GM12878 (cell line): ENCODE data around the gene F2RL1. TPM values are rescaled to one million over a fixed set of nuclear protein-coding genes. Genes with fewer than 3 reads are reported as not detected.

ENCODE experiments used
- ATAC-seq: fragments of 200-7000 bp; cut with Tn5 transposase; 3 replicates; pipeline ENCODE4 v1.9.1; 2020; ENCODE audit warnings: mild to moderate bottlenecking, moderate library complexity
- BruUV-seq: library from RNA; stranded (reverse); fragments of 400-500 nt; replicated peaks from 2 replicates; lab custom pipeline; 2021; lab: Mats Ljungman, UMichigan
- CTCF ChIA-PET: fragments of 300-600 bp; sonication (Branson Sonifier 250); formaldehyde crosslinking; extraction: SDS; loops from one replicate; lab custom pipeline; 2021; ENCODE audit warnings: inconsistent platforms; lab: Yijun Ruan, JAX
- POLR2A ChIA-PET: fragments of 350-600 bp; formaldehyde crosslinking; extraction: SDS; loops from one replicate; lab custom pipeline; 2021; ENCODE audit warnings: inconsistent platforms; lab: Charles Lee
- RAD21 ChIA-PET: fragments of 300-600 bp; sonication (Branson Sonifier 250); formaldehyde crosslinking; loops from one replicate; lab custom pipeline; 2023; ENCODE audit warnings: antibody characterized with exemption; ENCODE audit not compliant: unreplicated experiment; lab: Charles Lee
- SMC1A ChIA-PET: fragments of 300-600 bp; sonication (Branson Sonifier 250); formaldehyde crosslinking; loops from one replicate; lab custom pipeline; 2023; ENCODE audit not compliant: unreplicated experiment, uncharacterized antibody; lab: Charles Lee
- DNase-seq: peaks from one replicate; pipeline ENCODE4 v3.0.0-alpha.2; 2011; ENCODE audit warnings: low read depth, low spot score
- FAIRE-seq: peaks from 3 replicates; lab custom pipeline; 2011; peaks lifted over from hg19 to GRCh38; lab: Jason Lieb, UNC
- H2AFZ ChIP-seq: 2 replicates; pipeline ENCODE4 v1.6.0; 2011; ENCODE audit warnings: low read depth, low read length, control low read depth; ENCODE audit not compliant: control insufficient read depth
- H3K27ac ChIP-seq: 2 replicates; pipeline ENCODE4 v1.5.1; 2011; ENCODE audit warnings: control low read depth; ENCODE audit not compliant: control insufficient read depth, insufficient read depth
- H3K27me3 ChIP-seq, 2 experiments: replicated peaks in 1 of 2; 2 replicates each; pipeline versions ENCODE4 v1.6.0 to v1.6.1; 2011; ENCODE audit warnings: low read length in 1 of 2; ENCODE audit not compliant: control insufficient read depth in 2 of 2, insufficient read depth in 2 of 2
- H3K36me3 ChIP-seq, 2 experiments: 2 replicates each; pipeline ENCODE4 v1.5.1; 2011; ENCODE audit warnings: low read length in 1 of 2; ENCODE audit not compliant: control insufficient read depth in 2 of 2, insufficient read depth in 2 of 2
- H3K4me1 ChIP-seq: 2 replicates; pipeline ENCODE4 v1.6.1; 2011; ENCODE audit warnings: mild to moderate bottlenecking, low read length, moderate library complexity, mixed read lengths; ENCODE audit not compliant: control insufficient read depth, insufficient read depth
- H3K4me2 ChIP-seq: 2 replicates; pipeline ENCODE4 v1.6.0; 2011; ENCODE audit warnings: control low read depth; ENCODE audit not compliant: control insufficient read depth, insufficient read depth
- H3K4me3 ChIP-seq: fragments of 200-600 bp; sonication (generic); 2 replicates; pipeline ENCODE4 v1.5.1; 2016
- H3K79me2 ChIP-seq: 2 replicates; pipeline ENCODE4 v1.6.0; 2011; ENCODE audit warnings: low read length; ENCODE audit not compliant: control insufficient read depth, insufficient read depth
- H3K9ac ChIP-seq: 2 replicates; pipeline ENCODE4 v1.8.0; 2011; ENCODE audit warnings: low read length, control low read depth, mixed read lengths; ENCODE audit not compliant: control insufficient read depth, insufficient read depth
- H3K9me3 ChIP-seq: replicated peaks from 3 replicates; pipeline ENCODE4 v1.5.1; 2011; ENCODE audit warnings: mild to moderate bottlenecking, low read length; ENCODE audit not compliant: control insufficient read depth, insufficient read depth
- H4K20me1 ChIP-seq: 2 replicates; pipeline ENCODE4 v1.6.0; 2011; ENCODE audit not compliant: control insufficient read depth, insufficient read depth
- ATF2 ChIP-seq: IDR thresholded peaks from 2 replicates; pipeline ENCODE4 v1.6.1; 2012; ENCODE audit warnings: low read length, inconsistent platforms
- CBX5 ChIP-seq: sonication (generic); IDR thresholded peaks from 2 replicates; pipeline ENCODE4 v1.6.1; 2016; ENCODE audit warnings: low read depth, moderate library complexity, mild to moderate bottlenecking, inconsistent platforms
- CHD1 ChIP-seq: IDR thresholded peaks from 2 replicates; pipeline ENCODE4 v1.6.1; 2012; ENCODE audit warnings: low read depth, low read length, improper control_type of control experiment
- DPF2 ChIP-seq: fragments of 450-650 bp; IDR thresholded peaks from 2 replicates; pipeline ENCODE4 v1.6.1; 2017; ENCODE audit warnings: mild to moderate bottlenecking
- HDGF ChIP-seq: fragments of 450-650 bp; IDR thresholded peaks from 2 replicates; pipeline ENCODE4 v1.6.1; 2016; ENCODE audit warnings: antibody characterized with exemption
- IKZF1 ChIP-seq: fragments of 450-650 bp; conservative IDR thresholded peaks from 2 replicates; pipeline ENCODE4 v1.6.1; 2017; ENCODE audit warnings: antibody characterized with exemption, mild to moderate bottlenecking
- LARP7 ChIP-seq: fragments of 450-650 bp; IDR thresholded peaks from 2 replicates; pipeline ENCODE4 v1.6.1; 2017; ENCODE audit warnings: mild to moderate bottlenecking
- POU2F2 ChIP-seq: IDR thresholded peaks from 3 replicates; pipeline ENCODE4 v1.6.1; 2011; ENCODE audit warnings: low read depth, mild to moderate bottlenecking, low read length, borderline replicate concordance
- PRDM15 ChIP-seq: fragments of 450-650 bp; formaldehyde crosslinking; IDR thresholded peaks from 2 replicates; pipeline ENCODE4 v1.4.0; 2020; ENCODE audit warnings: mild to moderate bottlenecking, moderate library complexity
- SIX5 ChIP-seq: IDR thresholded peaks from 2 replicates; pipeline ENCODE4 v1.6.1; 2011; ENCODE audit warnings: mild to moderate bottlenecking, low read depth, low read length, moderate library complexity; ENCODE audit not compliant: severe bottlenecking
- SMAD1 ChIP-seq: fragments of 450-650 bp; IDR thresholded peaks from 2 replicates; pipeline ENCODE4 v1.6.1; 2018; ENCODE audit warnings: mild to moderate bottlenecking, low read depth; ENCODE audit not compliant: partially characterized antibody
- SMAD5 ChIP-seq: IDR thresholded peaks from 2 replicates; pipeline ENCODE4 v1.6.1; 2016; ENCODE audit warnings: antibody characterized with exemption, low read depth
- SREBF1 ChIP-seq: IDR thresholded peaks from 2 replicates; pipeline ENCODE4 v1.6.1; 2012; ENCODE audit warnings: mild to moderate bottlenecking, low read length
- ZBED1 ChIP-seq: IDR thresholded peaks from 2 replicates; pipeline ENCODE4 v1.6.1; 2016; ENCODE audit warnings: borderline replicate concordance
- ZBTB4 ChIP-seq: fragments of 450-650 bp; formaldehyde crosslinking; IDR thresholded peaks from 2 replicates; pipeline ENCODE4 v1.4.0; 2022; ENCODE audit warnings: mild to moderate bottlenecking, moderate library complexity
- ZNF24 ChIP-seq: fragments of 450-650 bp; IDR thresholded peaks from 2 replicates; pipeline ENCODE4 v1.6.1; 2017; ENCODE audit warnings: antibody characterized with exemption, mild to moderate bottlenecking
- ZNF622 ChIP-seq: fragments of 450-650 bp; IDR thresholded peaks from 2 replicates; pipeline ENCODE4 v1.6.1; 2017; ENCODE audit warnings: mild to moderate bottlenecking, inconsistent platforms
- WGBS: methylation state at CpG from one replicate; pipeline ENCODE4 v1.1.6; 2016; ENCODE audit warnings: low lambda C conversion rate; ENCODE audit not compliant: insufficient replicate concordance, insufficient coverage; ENCODE audit errors: missing lambda C conversion rate; 5-methylcytosine and 5-hydroxymethylcytosine counted together
- in situ Hi-C: fragments of 300-500 bp; cut with MboI; formaldehyde crosslinking; loops from 9 replicates; pipeline ENCODE4 v1.14.3; 2018; ENCODE audit warnings: mixed read lengths
- intact Hi-C: fragments of 100-400 bp; cut with micrococcal nuclease; formaldehyde crosslinking; loops from one replicate; pipeline ENCODE4 v1.14.2; 2022; ENCODE audit not compliant: unreplicated experiment
- polyA plus RNA-seq, 11 experiments: library from polyadenylated mRNA; depleted of rRNA in 4 of 11; unstranded in 6 of 11; stranded (reverse) in 5 of 11; fragments of >200 nt; fragmentation: Nextera tagmentation in 4 of 11; fragmentation: Illumina TruSeq in 1 of 11; extraction: Ambion mirVana in 4 of 11; extraction: Trizol in 1 of 11; gene quantifications; 1 replicate in 1 of 11; 2 replicates in 10 of 11; pipeline versions ENCODE4 v1.2.1 to v1.2.3, GENCODE V29; 2011 to 2016; ENCODE audit warnings: inconsistent platforms in 2 of 11, missing spikeins in 2 of 11, low read depth in 1 of 11
- total RNA-seq, 4 experiments: library from RNA; depleted of rRNA in 3 of 4; stranded (reverse); fragments of >200 nt in 3 of 4; fragmentation: Illumina TruSeq in 1 of 4; extraction: Trizol in 1 of 4; gene quantifications; 2 replicates each; pipeline versions ENCODE4 v1.2.1 to v1.2.3, GENCODE V29; 2013 to 2021

The F2RL1 gene
- total and polyA plus RNA-seq, 10 of the 15 experiments (the other 5 are each of a cell fraction or from before 2014, with no cell fraction given) = 0.04 to 0.10 TPM; not detected in 8

- no peak for TF ChIP-seq ZBTB4 (CRISPR knock-in tag)
These were observed 36.4 kb upstream of the F2RL1 start (continued) for GRCh38 chr5:76782444-76782843.

- H3K79me2 ChIP-seq = no peaks in the 10 kb centered on the region
- no peak overlapping the region for H2AFZ ChIP-seq
- no peak overlapping the region for H3K4me2 ChIP-seq
- ChIA-PET CTCF (no interaction called here), RAD21 (no interaction called here), SMC1A (no interaction called here), POLR2A (no interaction called here)
- no peaks in the 10 kb centered on the region for H3K9me3 ChIP-seq
- H3K27ac ChIP-seq = no peak overlapping the region
- FAIRE-seq (no peak), DNase-seq (no peak), ATAC-seq (no peak)
- 70% methylated on average over 2 of the region's 2 CpGs for WGBS
- no peaks in the 10 kb centered on the region for H3K36me3 ChIP-seq
- no TSS peak for BruUV-seq
- in situ Hi-C loops (no loop called here), intact Hi-C loops (no loop called here)
- H3K27me3 ChIP-seq = no peaks in the 10 kb centered on the region
- H3K4me3 ChIP-seq = no peak overlapping the region
- H3K4me1 ChIP-seq = no peaks in the 10 kb centered on the region
- no peaks in the 10 kb centered on the region for H4K20me1 ChIP-seq
- no peak overlapping the region for H3K9ac ChIP-seq
- TF ChIP-seq HDGF (no peak), ZNF622 (no peak), LARP7 (no peak), CBX5 (no peak), SMAD5 (no peak), DPF2 (no peak), SIX5 (no peak), POU2F2 (no peak), PRDM15 (no peak), CHD1 (no peak), IKZF1 (no peak), ZNF24 (no peak), SREBF1 (no peak), ZBED1 (no peak), SMAD1 (no peak), ATF2 (no peak)
These were observed 31.6 kb upstream of the F2RL1 start for GRCh38 chr5:76787237-76787636.
